ENCODE measurements around the gene TOMM20L. TPM values are rescaled to one million over a fixed set of nuclear protein-coding genes. Genes with fewer than 3 reads are reported as not detected.

The TOMM20L gene
- polyA plus RNA-seq, 1 of the 3 experiments (the other 2 are of a cell fraction) = not detected

DNA sequence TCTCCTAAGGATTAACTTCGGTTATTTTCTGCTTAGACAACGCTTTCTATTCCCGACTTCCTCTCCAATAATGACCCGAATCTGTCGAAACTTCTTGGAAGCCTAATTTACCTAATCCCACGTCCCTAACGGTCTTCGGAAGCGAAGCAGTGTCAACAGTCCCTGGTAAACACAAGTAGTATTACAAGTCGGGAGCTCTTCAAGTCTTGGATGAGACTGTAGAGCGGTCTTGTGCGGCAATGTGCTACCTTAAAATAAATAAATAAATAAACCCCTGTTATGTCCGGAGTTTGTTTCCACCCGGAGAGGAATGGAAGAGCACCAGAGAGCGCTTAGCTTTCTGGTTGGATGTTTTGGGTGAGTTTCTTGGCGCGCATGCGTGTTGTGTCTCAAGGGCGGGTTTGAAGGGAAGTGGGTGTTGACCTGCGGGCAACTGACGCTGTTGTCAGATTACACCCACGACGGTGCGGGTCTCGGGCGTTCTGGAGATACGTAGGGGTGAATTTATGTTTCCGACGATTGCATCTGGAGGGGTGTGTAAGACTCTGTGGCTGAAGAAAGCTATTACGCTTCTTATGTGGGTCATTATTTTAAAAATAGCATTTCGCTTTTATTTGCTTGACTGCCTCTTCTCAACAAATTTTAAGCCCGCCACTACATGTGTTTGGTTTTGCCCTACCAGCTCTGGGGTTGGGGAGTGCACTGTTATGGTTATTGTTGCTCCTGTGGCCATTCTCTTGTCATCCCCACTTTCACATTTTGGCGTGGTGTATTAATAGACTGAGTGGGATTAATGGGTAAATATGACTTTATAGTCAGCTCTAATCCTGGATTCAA lies 31.8 kb downstream of the TOMM20L start, which contains the start of the genes KIAA0586 and TIMM9 (continued):
- TF ChIP-seq, protein P1, sequence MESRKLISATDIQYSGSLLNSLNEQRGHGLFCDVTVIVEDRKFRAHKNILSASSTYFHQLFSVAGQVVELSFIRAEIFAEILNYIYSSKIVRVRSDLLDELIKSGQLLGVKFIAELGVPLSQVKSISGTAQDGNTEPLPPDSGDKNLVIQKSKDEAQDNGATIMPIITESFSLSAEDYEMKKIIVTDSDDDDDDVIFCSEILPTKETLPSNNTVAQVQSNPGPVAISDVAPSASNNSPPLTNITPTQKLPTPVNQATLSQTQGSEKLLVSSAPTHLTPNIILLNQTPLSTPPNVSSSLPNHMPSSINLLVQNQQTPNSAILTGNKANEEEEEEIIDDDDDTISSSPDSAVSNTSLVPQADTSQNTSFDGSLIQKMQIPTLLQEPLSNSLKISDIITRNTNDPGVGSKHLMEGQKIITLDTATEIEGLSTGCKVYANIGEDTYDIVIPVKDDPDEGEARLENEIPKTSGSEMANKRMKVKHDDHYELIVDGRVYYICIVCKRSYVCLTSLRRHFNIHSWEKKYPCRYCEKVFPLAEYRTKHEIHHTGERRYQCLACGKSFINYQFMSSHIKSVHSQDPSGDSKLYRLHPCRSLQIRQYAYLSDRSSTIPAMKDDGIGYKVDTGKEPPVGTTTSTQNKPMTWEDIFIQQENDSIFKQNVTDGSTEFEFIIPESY (IDR thresholded peaks at IDR 0.05; ENCODE audit: borderline replicate concordance, low read depth) = no peak
- TF ChIP-seq CHD2 (IDR thresholded peaks at IDR 0.05; ENCODE audit: low read length, partially characterized antibody) = peak; percentile 68
- TF ChIP-seq SIN3A (IDR thresholded peaks at IDR 0.05; ENCODE audit: borderline replicate concordance, low read depth, low read length) = peak; percentile 36
- no peak for TF ChIP-seq GATA2 (CRISPR knock-in tag; IDR thresholded peaks at IDR 0.05)
- peak; percentile 70 for TF ChIP-seq GABPA (IDR thresholded peaks at IDR 0.05; ENCODE audit: low read depth)
- TF ChIP-seq ELF1 (IDR thresholded peaks at IDR 0.05) = peak; percentile 65; the same call in 1 of the 2 replicates
- no peak for TF ChIP-seq RAD21 (IDR thresholded peaks at IDR 0.05; ENCODE audit: low read length)
- 0 out of 2 replicates have a peak, but pooled peaks have one; percentile 3 for TF ChIP-seq TCF12 (IDR thresholded peaks at IDR 0.05)
- peak; percentile 71; the same call in 1 of the 2 replicates for TF ChIP-seq TAF1 (IDR thresholded peaks at IDR 0.05; ENCODE audit: borderline replicate concordance, low read depth, low read length)
- TF ChIP-seq, protein P2, sequence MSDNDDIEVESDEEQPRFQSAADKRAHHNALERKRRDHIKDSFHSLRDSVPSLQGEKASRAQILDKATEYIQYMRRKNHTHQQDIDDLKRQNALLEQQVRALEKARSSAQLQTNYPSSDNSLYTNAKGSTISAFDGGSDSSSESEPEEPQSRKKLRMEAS (IDR thresholded peaks at IDR 0.05; ENCODE audit: low read depth) = no peak
- TF ChIP-seq RFX5 (IDR thresholded peaks at IDR 0.05; ENCODE audit: low read length) = 0 out of 2 replicates have a peak, but pooled peaks have one; percentile 65

DNA sequence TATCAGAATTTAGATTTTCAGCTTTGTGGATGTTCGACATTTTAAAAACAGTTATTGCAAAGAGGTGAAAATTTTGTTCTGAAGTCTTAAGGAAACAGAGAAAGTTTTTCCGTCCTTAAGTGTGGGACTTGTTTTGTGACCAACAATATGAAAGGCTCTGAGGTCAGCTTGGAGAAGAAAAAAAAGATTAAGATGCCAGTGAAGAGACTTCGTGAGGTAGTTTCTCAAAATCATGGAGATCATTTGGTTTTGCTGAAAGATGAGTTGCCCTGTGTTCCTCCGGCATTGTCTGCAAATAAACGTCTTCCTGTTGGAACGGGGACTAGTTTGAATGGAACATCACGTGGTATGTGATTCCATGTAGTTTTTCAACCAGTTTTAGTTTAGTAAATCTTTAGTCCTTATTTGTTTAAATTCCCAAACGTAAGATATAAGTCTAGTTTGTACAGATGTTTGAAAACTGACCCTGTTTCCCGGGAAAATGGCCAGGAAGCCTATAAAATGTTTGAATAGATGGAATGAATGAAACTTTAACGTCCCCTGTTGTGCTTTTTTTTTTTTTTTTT lies 32.5 kb downstream of the TOMM20L start:
- Histone ChIP-seq H4K20me1 (ENCODE audit: insufficient read depth) (no peaks in the 10 kb centered on the region), H3K4me2 (peak overlapping the region; percentile 90), H3K9me3 (no peaks in the 10 kb centered on the region), H2AFZ (ENCODE audit: low read depth) (peak overlapping the region; percentile 97), H3F3A (replicated peaks; ENCODE audit: insufficient read depth) (peaks cover 18% of the 10 kb centered on the region), H3K4me3 (ENCODE audit: low read depth in 2 of 2, low read length in 1 of 2) (peak overlapping the region; percentile 80 to 90), H3K27ac (ENCODE audit: low read depth in 2 of 2, low read length in 1 of 2) (peak overlapping the region; percentile 91 to 99), H3K36me3 (replicated peaks in 1 of 2; ENCODE audit: control insufficient read depth in 1 of 2, insufficient read depth in 2 of 2, low read length in 1 of 2) (peaks cover 10 to 21% of the 10 kb centered on the region in 2 experiments), H3K79me2 (ENCODE audit: insufficient read depth) (peaks cover 66% of the 10 kb centered on the region), H3K9me2 (no peaks in the 10 kb centered on the region), H3K9ac (peak overlapping the region; percentile 90), H3K27me3 (ENCODE audit: insufficient read depth) (no peaks in the 10 kb centered on the region), H3K4me1 (ENCODE audit: control insufficient read depth in 1 of 2, insufficient read depth in 2 of 2, low read depth in 1 of 2, low read length in 1 of 2) (peaks cover 0 to 6% of the 10 kb centered on the region in 2 experiments; a peak in 3 of 4 replicates)
- WGBS (ENCODE audit: low lambda C conversion rate) = 2% methylated on average over 10 of the region's 10 CpGs
- DNase-seq = peak; percentile 35
- ChIA-PET CTCF (interaction anchor here (1.0 kb wide), 1 partner anchor 64 kb away, joined by 3 read pairs; no protein-coding TSS in a partner anchor), POLR2A (interaction anchor here (2.3 kb wide), 1 partner anchor 130 kb away, joined by 8 read pairs; the partner anchor contains the start of gene ARID4A)
- no peak for TF ChIP-seq NFIC (IDR thresholded peaks at IDR 0.05; ENCODE audit: borderline replicate concordance)
- TF ChIP-seq RXRA (IDR thresholded peaks at IDR 0.05; ENCODE audit: borderline replicate concordance, low read depth) = no peak
- TF ChIP-seq GABPA (IDR thresholded peaks at IDR 0.05; ENCODE audit: low read depth) = peak; percentile 51; the same call in 1 of the 2 replicates
- peak; percentile 72 for TF ChIP-seq MXI1 (IDR thresholded peaks at IDR 0.05; ENCODE audit: low read depth, low read length)
- TF ChIP-seq SIN3A (IDR thresholded peaks at IDR 0.05; ENCODE audit: borderline replicate concordance, low read depth, low read length) = peak; percentile 58; the same call in 1 of the 2 replicates
- TF ChIP-seq, protein P2 (IDR thresholded peaks at IDR 0.05; ENCODE audit: low read depth) = peak; percentile 66
- TF ChIP-seq TAF1 (IDR thresholded peaks at IDR 0.05; ENCODE audit: borderline replicate concordance, low read depth, low read length) = 0 out of 2 replicates have a peak, but pooled peaks have one; percentile 27
- TF ChIP-seq, protein P3, sequence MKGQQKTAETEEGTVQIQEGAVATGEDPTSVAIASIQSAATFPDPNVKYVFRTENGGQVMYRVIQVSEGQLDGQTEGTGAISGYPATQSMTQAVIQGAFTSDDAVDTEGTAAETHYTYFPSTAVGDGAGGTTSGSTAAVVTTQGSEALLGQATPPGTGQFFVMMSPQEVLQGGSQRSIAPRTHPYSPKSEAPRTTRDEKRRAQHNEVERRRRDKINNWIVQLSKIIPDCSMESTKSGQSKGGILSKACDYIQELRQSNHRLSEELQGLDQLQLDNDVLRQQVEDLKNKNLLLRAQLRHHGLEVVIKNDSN (IDR thresholded peaks at IDR 0.05; ENCODE audit: borderline replicate concordance, low read depth) = peak; percentile 84

Data from SK-N-SH (cell line).